ENCODE results near the gene MYH16. TPM values are rescaled to one million over a fixed set of nuclear protein-coding genes. Genes with fewer than 3 reads are reported as not detected.
A peak's percentile ranks its signal among the peaks of the same experiment; 100 is the strongest.
"Not testable (repeated sequence)": the region's sequence is repeated elsewhere in the genome, so short reads cannot be mapped to it uniquely, and the experiment has no call there.

The MYH16 gene
- polyA plus RNA-seq, 1 donor = 0.20 TPM

DNA sequence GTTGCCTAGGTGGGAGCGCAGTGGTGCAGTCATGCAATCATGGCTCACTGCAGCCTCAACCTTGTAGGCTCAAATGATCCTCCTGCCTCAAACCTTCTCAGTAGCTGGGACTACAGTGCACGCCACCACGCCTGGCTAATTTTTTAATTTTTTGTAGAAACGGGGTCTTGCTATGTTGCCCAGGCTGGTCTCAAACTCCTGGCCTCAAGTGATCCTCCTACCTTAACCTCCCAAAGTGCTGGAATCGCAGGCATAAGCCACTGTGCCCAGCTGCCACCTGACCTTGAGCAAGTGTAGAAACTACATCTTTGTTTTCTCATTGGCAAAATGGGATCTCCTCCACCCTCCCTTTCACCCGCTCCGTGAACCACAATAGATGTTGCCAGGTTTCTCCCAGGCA, 15.0 kb upstream of the MYH16 start:
- no peak for DNase-seq

DNA sequence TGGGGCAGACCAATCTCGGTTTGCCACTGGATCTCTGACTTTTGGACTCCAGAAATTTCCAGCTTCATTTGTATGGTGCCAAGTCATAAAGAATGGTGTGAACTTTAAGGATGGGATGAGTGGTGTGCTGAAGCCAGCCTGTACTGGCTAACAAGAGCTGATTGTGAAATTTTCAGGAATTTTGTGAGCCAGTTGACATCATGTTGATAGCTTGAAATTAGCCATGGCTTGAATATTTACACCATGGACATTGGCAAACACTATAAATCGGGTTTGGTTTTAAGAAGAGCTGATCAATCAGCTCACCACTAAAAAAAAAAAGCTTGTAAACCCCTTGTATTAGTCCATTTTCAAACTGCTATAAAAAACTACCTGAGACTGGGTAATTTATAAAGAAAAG, 14.1 kb upstream of the MYH16 start:
- no peak for DNase-seq

DNA sequence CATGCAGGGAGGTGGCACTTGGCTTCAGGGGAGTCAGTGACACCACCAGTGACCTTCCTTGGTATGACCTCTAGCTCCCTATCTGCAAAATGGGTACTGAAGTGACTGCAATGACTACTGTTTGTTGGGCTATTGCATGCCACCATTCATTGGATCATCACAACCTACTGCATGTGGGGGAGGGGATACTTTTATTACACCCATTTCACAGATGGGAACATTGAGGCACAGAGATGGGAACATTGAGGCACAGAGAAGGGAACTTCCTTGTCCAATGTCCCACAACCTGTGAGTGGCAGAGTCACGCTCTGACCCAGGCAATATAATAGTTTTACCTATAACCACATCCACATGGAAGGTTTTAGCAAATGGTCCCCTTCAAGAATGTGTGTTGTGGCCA, 12.2 kb upstream of the MYH16 start:
- no peak for DNase-seq

DNA sequence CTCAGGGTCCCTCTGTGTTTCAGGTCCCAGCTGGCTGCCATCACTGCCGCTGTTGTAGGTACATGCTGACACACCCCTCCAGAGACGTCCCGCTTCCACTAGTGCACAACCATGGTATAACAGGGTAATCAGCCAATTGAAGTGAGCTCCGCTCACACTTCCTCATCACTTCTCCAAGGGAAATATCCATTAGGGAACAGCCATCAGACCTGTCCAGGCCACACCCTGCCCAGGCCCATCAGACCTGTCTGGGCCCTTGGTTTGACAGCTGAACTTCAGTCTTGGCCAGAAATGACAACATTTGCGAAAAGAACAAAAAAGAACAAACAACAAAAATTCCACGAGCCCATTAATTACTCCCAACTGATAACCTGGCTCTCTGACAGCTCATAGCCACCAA, 11.0 kb upstream of the MYH16 start:
- no peak for DNase-seq

DNA sequence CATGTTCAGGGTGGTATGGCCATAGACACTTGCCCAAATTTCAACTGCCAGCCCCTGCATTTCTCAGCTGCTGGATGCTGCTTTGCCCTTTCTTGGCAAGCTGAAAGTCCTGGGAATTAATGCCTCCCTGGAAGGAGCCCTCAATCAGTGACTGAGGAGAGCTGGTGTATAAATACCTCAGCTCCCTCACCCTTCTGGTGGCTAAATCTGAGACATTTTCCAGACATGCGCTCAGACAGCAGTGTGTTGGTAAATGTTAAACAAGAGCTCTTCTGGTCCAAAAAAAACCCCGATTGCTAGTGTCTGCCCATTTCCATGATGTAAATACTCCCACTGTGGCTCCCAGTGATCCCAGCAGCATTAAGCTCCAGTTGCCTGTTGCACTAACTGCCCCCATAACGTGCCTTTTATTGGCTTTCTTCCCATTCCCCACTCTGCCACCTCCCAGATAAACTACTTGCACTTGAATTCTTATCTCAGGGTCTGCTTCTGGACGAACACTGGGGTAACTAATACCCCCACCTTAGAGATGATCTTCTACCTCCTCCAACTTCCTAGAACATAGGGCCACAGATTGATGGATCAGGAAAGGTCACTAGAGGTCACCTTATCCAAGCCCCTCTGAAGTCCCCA, 6.7 kb upstream of the MYH16 start:
- no peak for DNase-seq

DNA sequence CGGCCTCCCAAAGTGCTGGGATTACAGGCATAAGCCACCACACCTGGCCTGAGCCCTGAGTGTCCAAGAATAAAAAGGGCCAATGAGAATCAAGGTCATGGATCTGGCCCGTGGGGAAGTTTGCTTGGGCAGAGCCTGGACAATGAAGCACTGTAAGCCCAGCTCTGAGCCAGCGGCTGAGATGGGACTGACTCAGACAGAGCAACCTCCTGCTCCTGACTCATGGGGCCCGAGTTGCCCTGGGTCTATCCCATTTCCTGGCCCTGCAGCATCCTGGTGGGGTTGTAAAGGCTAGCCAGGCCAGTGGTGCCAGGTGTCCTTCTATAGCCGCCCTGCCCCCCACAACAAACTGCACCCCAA, 5.2 kb upstream of the MYH16 start:
- DNase-seq = no peak

DNA sequence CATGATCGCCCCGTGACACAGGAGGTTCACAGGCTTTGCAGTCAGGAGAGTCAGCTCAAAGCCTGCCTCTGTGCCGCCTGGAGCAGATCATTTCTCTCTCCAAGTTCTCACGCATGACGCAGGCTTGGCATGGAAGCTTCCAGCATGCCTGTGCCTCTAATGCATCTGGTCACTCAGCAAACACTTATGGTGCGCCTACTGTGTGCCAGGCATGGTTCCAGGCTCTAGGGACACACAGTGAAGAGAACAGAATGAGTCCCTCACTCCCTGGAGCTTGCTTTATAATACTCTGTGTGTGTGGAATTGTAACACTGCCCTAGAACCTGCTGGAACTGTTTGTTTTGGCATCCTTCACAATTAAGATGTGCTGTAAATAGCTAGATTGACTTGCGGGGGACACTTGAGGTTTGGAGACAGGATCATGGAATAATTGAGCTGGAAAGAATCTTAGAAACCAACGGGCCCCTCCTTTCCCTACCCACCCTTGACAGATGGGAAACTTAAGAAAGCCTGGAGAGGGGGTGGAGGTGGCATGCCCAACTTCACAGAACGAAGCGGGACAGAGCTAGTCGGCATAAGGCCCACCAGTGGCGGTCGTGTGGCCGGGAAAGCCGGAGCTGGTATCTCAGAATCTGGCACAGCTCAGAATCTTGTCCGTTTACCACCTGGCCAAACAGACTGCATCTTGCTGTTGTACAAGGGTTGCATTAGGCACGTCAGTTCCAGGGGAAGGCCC, 4.6 kb upstream of the MYH16 start:
- no peak for DNase-seq

DNA sequence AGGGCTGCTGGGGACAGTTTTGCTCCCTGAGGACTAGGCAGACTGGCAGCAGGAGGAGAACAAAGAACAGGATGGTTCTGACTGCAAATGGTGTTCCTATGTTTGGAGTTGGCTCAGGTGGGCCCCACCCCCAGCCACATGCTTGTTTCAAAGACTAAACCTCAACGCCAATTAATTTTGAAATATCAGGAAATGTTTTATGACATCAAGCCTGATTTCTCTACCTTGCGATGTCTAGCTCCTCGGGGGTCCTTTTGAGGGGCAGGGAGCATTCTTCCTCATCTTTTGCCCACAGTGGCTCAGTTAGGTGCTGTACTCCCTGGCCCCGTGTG, 4.1 kb upstream of the MYH16 start:
- no peak for DNase-seq

DNA sequence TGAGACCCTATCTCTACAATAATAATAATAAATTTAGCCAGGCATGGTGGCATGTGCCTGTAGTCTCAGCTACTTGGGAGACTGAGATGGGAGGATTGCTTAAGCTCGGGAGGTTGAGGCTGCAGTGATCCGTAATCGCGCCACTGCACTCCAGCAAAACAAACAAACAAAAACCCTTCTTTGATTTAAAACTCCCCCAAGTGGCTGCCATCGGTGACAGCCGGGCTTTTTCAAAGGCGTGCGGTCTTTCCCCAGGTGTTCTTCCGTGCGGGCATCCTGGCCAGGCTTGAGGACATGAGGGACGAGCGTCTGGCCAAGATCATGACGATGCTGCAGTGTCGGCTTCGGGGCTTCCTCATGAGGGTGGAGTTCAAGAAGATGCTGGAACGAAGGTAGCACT, 1.9 kb upstream of the MYH16 start:
- no peak for DNase-seq

DNA sequence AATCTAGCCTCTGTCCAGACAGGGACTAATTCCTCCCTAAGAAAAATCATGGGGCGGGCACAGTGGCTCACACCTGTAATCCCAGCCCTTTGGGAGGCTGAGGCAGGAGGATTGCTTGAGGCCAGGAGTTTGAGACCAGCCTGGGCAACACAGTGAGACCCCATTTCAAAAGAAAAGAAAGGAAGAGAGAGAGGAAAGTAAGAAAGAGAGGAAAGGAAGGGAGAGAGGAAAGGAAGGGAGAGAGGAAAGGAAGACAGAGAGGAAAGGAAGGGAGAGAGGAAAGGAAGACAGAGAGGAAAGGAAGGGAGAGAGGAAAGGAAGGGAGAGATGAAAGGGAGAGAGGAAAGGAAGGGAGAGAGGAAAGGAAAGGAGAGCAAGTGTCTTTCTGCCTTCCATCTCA, 922 bp downstream of the MYH16 start:
- not testable (repeated sequence) for DNase-seq

DNA sequence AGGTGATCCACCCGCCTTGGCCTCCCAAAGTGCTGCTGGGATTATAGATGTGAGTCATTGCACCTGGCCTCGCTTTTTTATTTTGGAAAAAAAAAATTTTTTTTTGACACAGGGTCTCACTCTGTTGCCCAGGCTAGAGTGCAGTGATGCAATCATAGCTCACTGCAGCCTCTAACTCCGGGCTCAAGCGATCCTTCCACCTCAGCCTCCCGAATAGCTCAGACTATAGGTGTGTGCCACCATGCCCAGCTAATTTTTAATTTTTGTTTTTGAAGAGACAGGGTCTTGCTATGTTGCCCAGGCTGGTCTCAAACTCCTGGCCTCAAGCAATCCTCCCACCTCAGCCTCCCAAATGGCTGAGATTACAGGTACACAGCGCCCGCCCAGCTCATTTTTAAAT, 2.3 kb downstream of the MYH16 start:
- DNase-seq = not testable (repeated sequence)

DNA sequence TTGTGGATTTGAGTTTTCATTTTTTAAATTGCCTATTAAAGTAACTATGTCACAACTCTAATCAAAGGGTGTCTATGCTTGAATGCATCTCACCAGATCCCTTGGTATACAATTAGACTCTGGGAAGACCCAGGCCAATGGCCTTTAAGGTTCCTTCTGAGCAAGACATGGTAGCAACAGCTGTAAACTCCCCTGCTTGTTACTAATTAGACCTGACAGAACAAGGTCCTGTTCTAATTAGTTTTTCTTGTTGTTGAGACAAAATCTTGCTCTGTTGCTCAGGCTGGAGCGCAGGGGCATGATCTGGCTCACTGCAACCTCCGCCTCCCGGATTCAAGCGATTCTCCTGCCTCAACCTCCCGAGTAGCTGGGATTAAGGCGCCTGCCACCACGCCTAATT, 2.9 kb downstream of the MYH16 start:
- DNase-seq = no peak

DNA sequence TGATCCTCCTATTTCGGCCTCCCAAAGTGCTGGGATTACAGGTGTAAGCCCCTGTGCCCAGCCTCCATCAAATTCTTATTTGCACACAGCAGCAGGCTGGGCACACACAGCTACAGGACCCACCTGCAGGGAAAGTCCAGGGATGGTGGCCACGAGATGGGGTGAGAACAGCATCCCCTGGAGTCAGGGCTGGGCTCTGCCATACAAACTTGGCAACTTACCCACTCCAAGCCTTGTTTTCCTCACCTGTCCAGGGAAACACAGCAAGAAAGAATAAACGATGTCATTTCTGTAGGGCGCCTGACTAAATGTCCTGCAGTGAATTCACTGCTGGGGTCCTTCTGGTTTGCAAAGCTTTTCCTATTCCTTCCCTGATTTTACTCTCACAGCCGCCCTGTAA, 5.5 kb downstream of the MYH16 start:
- DNase-seq = no peak

DNA sequence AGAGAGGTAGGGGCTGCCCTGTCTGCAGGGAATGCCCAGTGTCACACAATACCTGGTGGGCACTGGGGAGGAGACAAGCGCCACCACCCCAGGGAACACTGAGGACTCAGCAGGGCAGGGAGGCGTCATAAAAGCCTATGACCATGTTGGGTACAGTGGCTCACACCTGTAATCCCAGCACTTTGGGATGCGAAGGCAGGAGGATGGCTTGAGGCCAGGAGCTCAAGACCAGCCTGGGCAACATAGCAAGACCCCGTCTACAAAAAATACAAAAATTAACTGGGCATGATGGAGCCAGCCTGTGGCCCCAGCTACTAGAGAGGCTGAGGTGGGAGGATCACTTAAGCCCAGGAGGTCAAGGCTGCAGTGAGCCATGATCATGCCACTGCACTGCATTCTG, 11.5 kb downstream of the MYH16 start:
- DNase-seq = not testable (repeated sequence)

DNA sequence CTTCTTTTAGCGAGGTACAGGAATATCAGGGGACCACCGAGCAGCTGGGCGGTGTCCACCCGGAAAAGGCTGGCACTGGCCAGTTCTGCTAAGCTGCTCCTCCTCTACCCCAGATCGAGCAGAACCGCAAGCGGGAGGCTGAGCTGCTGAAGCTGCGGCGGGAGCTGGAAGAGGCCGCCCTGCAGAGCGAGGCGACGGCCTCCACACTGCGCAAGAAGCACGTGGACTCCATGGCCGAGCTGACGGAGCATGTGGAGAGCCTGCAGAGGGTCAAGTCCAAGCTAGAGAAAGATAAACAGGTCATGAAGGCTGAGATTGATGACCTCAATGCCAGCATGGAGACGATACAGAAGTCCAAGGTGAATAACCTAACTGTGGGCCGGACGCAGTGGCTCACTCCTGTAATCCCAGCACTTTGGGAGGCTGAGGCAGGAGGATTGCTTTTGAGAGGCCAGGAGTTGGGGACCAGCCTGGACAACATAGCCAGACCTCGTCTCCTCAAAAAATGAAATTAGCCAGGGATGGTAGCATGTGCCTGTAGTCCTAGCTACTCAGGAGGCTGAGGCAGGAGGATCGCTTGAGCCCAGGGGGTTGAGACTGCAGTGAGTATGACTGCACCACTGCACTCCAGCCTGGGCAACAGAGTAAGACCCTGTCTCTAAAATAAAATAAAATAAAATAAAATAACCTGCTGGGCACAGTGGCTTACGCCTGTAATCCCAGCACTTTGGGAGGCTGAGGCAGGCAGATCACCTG, 15.3 kb downstream of the MYH16 start:
- no peak for DNase-seq

DNA sequence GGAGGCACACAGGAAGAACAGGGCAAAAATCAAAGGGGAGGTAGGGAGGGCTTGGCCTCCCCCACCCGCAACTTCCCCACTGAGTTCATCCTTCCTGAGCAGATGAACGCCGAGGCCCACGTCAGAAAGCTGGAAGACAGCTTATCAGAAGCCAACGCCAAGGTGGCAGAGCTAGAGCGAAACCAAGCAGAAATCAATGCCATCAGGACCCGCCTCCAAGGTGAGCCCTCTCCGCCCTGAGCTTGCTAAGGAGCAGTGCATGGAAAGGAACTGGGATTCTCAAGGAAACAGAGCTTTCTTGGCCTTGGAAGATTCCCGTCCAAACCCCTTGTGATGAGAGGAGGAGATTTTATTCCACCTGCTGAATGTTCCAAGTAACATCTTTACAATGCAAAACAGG, 16.5 kb downstream of the MYH16 start:
- DNase-seq = no peak

DNA sequence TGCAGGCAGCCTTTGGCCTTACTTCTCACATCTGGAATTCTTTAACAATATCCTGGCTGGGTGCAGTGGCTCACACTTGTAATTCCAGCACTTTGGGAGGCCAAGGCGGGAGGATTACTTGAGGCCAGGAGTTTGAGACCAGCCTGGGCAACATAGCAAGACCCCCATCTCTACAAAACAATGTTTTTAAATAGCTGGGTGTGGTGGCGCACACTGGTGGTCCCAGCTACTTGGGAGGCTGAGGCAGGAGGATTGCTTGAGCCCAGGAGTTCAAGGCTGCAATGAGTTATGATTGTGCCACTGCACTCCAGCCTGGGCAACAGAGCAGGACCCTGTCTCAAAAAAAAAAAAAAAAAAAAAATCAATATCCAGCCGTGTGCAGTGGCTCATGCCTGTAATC, 17.5 kb downstream of the MYH16 start:
- DNase-seq = not testable (repeated sequence)

DNA sequence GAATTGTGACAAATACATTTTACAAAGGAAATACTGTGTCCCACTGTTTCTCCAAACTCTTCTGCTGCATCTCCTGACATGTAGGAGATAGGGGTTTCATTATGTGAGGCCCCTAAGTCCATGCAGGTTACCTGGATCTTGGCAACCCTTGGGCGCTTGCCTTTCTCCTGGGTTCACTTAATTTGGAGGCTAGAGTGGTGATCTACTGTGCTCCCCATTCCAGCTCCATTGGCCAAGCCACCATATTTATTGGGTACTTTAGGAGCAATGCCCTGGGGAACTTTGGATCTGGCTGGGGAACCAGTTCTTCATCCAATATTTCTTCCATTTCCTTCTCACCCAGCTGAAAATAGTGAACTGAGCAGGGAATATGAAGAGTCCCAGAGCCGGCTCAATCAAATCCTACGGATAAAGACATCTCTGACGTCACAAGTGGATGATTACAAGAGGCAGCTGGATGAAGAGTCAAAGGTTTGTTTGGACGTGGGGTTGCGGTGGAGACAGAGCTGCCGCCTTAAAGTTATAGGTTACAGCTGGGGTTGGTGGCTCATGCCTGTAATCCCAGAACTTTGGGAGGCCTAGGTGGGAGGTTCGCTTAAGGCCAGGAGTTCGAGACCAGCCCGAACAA, 18.5 kb downstream of the MYH16 start:
- DNase-seq = peak; percentile 31

DNA sequence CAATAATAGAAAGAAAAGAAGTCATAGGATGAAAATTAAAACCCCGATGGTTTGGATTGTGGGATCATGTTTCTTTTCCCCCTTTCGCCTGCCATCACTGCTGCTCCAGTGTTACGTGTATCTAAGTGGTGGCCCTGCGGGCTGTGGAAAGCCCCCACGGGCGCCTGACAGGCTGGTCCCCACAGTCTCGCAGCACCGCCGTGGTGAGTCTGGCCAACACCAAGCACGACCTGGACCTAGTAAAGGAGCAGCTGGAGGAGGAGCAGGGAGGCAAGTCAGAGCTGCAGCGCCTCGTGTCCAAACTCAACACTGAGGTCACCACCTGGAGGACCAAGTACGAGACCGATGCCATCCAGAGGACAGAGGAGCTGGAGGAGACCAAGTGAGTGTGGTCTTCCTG, 19.5 kb downstream of the MYH16 start:
- no peak for DNase-seq

DNA sequence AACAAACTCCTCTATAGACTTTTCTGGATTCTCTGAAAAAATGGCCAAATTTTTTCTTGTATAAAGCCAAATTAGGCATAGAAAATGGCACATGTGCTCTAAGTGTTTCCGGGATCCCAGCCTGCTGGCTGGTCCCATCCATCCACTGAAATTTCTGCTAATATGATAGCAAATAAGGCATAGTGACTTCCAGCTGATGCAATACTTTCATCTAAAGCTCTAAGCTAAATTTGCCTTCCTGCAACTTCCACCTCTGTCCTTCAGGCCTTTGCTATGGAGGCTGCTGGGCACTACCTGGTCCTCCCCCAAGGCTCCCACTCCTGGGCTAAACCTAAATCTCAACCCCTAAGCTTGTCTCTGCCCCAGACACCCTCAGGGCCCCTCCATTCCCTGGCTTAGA, 20.5 kb downstream of the MYH16 start:
- DNase-seq = no peak

DNA sequence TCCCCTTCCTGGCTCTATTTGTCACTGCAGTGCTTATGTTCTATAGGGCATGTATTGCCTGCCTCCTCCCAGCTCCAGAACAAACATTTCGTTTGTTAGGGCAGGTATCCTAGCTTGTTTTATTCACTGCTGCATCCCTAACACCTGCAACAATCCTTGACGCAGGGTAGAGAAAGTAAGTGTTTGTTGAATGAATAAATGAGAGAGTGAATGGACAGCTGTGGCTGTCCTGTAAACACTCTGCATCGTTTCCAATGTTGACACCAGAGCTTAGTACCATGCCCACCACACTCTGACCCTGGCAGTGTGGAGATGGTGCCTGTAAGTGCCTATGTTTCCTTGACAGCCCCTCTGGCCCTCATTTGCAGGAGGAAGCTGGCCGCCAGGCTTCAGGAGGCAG, 21.0 kb downstream of the MYH16 start:
- no peak for DNase-seq

DNA sequence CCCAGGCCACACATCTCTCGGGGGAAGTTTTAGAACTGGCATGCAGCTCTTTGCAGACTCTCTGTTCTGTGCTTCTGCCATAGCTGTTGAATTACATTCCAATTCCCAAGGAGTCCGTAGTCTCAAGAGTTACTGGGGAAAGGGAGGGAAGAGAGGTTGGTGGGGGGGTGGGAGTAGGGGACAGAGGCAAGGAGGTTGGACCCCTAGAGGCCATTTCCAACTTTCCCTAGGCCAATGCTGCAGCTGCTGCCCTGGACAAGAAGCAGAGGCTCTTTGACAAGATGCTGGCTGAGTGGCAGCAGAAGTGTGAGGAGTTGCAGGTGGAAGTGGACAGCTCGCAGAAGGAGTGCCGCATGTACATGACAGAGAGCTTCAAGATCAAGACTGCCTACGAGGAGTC, 23.8 kb downstream of the MYH16 start:
- DNase-seq = no peak

DNA sequence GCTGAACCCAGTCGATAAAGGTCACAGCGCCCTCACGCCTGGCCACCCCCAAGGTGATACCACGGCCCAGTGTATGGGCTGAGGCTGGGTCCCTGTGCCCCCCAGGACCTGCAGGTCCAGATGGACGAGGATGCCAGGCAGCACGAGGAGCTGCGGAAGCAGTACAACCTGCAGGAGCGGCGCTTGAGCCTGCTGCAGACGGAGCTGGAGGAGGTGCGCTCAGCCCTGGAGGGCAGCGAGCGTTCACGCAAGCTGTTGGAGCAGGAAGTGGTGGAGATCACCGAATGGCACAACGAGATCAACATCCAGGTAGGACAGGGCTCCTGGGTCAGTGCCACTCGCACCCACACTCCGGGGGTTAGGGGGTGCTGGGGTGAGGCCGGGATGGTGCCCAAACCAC, 28.9 kb downstream of the MYH16 start:
- no peak for DNase-seq
